ENCODE results near the gene CKLF.
A peak's percentile ranks its signal among the peaks of the same experiment; 100 is the strongest.

CKLF gene

DNA sequence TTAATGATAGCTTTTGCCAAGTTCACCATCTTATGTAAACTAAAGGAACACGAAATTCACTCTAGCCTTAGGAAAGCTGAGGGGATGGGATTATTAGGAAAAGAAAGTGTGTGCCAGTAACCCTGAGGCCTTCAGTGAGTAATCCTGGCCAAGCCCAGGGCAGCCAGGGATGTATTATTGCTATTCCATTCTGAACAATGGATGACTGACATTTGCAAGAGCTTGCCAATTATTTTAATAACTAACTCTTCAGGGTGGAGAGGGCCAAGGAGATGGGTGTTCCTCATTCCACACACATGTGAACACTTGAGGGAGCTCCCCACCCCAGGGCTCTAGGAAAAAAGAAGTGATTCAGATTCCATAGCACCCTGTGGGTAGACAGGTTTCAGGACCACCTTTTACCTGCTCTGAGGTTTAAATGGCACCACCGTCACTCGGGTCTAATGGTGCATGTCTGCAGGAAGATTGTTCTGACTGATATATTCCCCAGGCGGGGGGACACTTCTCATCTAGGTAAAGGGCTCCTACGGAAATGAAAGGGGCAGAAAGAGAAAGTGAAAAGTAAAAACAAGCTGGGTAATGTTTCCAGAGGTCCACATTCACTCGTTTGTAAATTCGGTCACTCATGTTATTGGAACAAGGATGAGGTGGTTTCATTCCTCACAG is 44.0 kb upstream of the CKLF start:
- H4K8ac ChIP-seq (ENCODE audit: low read length), result no peak overlapping the region
- no peak overlapping the region for H3K23ac ChIP-seq (ENCODE audit: low read length in 2 of 2)
- H3K9me3 ChIP-seq (ENCODE audit: control insufficient read depth, low read length), result no peaks in the 10 kb centered on the region
- no peak overlapping the region for H3K18ac ChIP-seq (ENCODE audit: low read depth in 1 of 2, low read length in 2 of 2)
- H3K27ac ChIP-seq (ENCODE audit: low read length, poor library complexity, severe bottlenecking), result peak overlapping the region; percentile 86
- H2AFZ ChIP-seq (ENCODE audit: low read depth, low read length), result no peak overlapping the region
- peak overlapping the region; percentile 100 for H2AK5ac ChIP-seq (ENCODE audit: low read length, severe bottlenecking)
- H3K14ac ChIP-seq (ENCODE audit: low read length in 2 of 2), result peak overlapping the region in 1 of 2 experiments; percentile 39
- H3K79me1 ChIP-seq (replicated peaks; ENCODE audit: low read length, poor library complexity, severe bottlenecking), result peaks cover 9% of the 10 kb centered on the region
- H3K9ac ChIP-seq (ENCODE audit: low read length), result no peak overlapping the region
- no peaks in the 10 kb centered on the region for H3K27me3 ChIP-seq (ENCODE audit: control insufficient read depth in 1 of 2, insufficient read depth in 1 of 2, low read length in 2 of 2)
- no peak overlapping the region for H3K4me2 ChIP-seq (ENCODE audit: low read length, poor library complexity, severe bottlenecking)
- peaks cover 21% of the 10 kb centered on the region in 2 experiments for H3K36me3 ChIP-seq (ENCODE audit: control insufficient read depth in 1 of 2, insufficient read depth in 2 of 2, low read depth in 1 of 2, low read length in 2 of 2)
- H2BK5ac ChIP-seq (ENCODE audit: low read depth, low read length, poor library complexity, severe bottlenecking), result peak overlapping the region; percentile 3
- H4K91ac ChIP-seq (ENCODE audit: low read length), result no peak overlapping the region
- no peak overlapping the region for H2BK120ac ChIP-seq (ENCODE audit: low read depth, low read length)
- no peak overlapping the region for H2BK15ac ChIP-seq (ENCODE audit: low read depth, poor library complexity, severe bottlenecking)
- H3K4ac ChIP-seq (ENCODE audit: low read depth in 1 of 2, low read length in 2 of 2), result no peak overlapping the region
- WGBS, result 86% methylated on average over 7 of the region's 7 CpGs
- H2BK12ac ChIP-seq (ENCODE audit: low read length in 2 of 2), result no peak overlapping the region
- H3K4me1 ChIP-seq (ENCODE audit: control insufficient read depth, insufficient read depth, low read depth, low read length), result peaks cover 30% of the 10 kb centered on the region
- no peak overlapping the region for H3K4me3 ChIP-seq (ENCODE audit: insufficient read depth in 1 of 2, low read depth in 1 of 2, low read length in 2 of 2)
- no peak for DNase-seq

DNA sequence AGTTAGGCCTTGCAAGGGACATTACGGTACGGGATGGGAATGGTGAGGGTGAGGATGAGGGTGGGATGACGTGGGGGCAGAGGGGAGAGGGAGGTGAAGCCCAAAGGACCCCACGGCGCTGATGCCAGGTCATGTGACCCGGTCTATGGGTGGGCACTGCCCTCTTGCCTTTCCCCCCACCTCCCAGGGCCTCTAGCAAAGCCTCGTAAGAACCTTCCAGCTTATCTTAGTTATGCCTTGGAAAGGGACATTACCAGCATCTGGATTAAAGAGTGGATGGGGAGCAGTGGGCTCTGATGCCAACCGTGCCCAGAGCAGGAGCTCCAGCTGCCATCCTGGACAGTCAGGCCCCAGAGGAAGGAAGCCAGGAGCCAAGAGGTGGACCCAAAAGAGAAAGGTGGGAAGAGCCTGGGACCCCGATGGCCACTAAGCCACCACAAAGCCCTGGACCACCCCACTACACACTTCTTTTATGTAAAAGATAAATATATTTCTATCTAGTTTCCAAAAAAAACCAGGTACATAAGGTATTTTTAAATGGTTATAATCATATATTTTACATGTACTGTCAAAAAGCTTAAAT is 43.4 kb upstream of the CKLF start:
- Histone ChIP-seq H2AK5ac (ENCODE audit: low read length, severe bottlenecking) (peak overlapping the region; percentile 100), H3K79me1 (replicated peaks; ENCODE audit: low read length, poor library complexity, severe bottlenecking) (peaks cover 12% of the 10 kb centered on the region)

DNA sequence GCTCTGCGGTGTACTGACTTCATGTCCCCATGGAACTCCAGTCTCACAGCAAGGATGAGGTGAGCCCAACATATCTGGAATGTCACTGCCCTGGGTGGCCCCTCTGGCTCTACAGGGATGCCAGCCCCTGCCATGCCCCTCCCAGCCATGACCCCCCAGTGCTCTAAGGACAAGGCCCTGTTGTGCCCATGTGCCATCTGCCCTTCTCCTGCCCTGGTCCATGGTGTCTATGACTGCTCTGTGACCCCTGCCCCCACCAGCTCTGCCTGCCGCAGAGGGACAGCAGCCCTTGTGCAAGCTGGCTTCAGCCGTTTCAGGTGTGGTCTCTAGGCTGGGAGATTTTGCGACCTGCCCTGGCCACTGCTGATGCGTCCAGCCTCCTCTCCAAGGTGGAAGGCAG is 42.8 kb upstream of the CKLF start:
- peak overlapping the region; percentile 72 for H2AK5ac ChIP-seq (ENCODE audit: low read length, severe bottlenecking)
- H2BK15ac ChIP-seq (ENCODE audit: low read depth, poor library complexity, severe bottlenecking), result no peak overlapping the region
- H3K4me1 ChIP-seq (ENCODE audit: control insufficient read depth, insufficient read depth, low read depth, low read length), result peaks cover 36% of the 10 kb centered on the region
- H3K23ac ChIP-seq (ENCODE audit: low read length in 2 of 2), result no peak overlapping the region
- H3K36me3 ChIP-seq (ENCODE audit: control insufficient read depth in 1 of 2, insufficient read depth in 2 of 2, low read depth in 1 of 2, low read length in 2 of 2), result peaks cover 26 to 29% of the 10 kb centered on the region in 2 experiments
- peak overlapping the region; percentile 48 for H4K8ac ChIP-seq (ENCODE audit: low read length)
- H2AFZ ChIP-seq (ENCODE audit: low read depth, low read length), result no peak overlapping the region
- 91% methylated on average over 5 of the region's 5 CpGs for WGBS
- no peak overlapping the region for H3K18ac ChIP-seq (ENCODE audit: low read depth in 1 of 2, low read length in 2 of 2)
- no peak overlapping the region for H2BK120ac ChIP-seq (ENCODE audit: low read depth, low read length)
- peak overlapping the region; percentile 6 for H3K27ac ChIP-seq (ENCODE audit: low read length, poor library complexity, severe bottlenecking)
- no peaks in the 10 kb centered on the region for H3K27me3 ChIP-seq (ENCODE audit: control insufficient read depth in 1 of 2, insufficient read depth in 1 of 2, low read length in 2 of 2)
- no peak overlapping the region for H3K14ac ChIP-seq (ENCODE audit: low read length in 2 of 2)
- no peak overlapping the region for H2BK5ac ChIP-seq (ENCODE audit: low read depth, low read length, poor library complexity, severe bottlenecking)
- H4K91ac ChIP-seq (ENCODE audit: low read length), result peak overlapping the region; percentile 57
- no peak overlapping the region for H3K4me3 ChIP-seq (ENCODE audit: insufficient read depth in 1 of 2, low read depth in 1 of 2, low read length in 2 of 2)
- peaks cover 12% of the 10 kb centered on the region for H3K79me1 ChIP-seq (replicated peaks; ENCODE audit: low read length, poor library complexity, severe bottlenecking)
- no peaks in the 10 kb centered on the region for H3K9me3 ChIP-seq (ENCODE audit: control insufficient read depth, low read length)
- H3K4me2 ChIP-seq (ENCODE audit: low read length, poor library complexity, severe bottlenecking), result no peak overlapping the region
- DNase-seq, result no peak
- no peak overlapping the region for H3K9ac ChIP-seq (ENCODE audit: low read length)
- H2BK12ac ChIP-seq (ENCODE audit: low read length in 2 of 2), result no peak overlapping the region
- H3K4ac ChIP-seq (ENCODE audit: low read depth in 1 of 2, low read length in 2 of 2), result no peak overlapping the region

More for the DNA sequence above, 43.4 kb upstream of the CKLF start:
- H2BK12ac ChIP-seq (ENCODE audit: low read length in 2 of 2), result no peak overlapping the region
- peaks cover 36% of the 10 kb centered on the region for H3K4me1 ChIP-seq (ENCODE audit: control insufficient read depth, insufficient read depth, low read depth, low read length)
- DNase-seq, result no peak
- H4K91ac ChIP-seq (ENCODE audit: low read length), result no peak overlapping the region
- H3K18ac ChIP-seq (ENCODE audit: low read depth in 1 of 2, low read length in 2 of 2), result no peak overlapping the region
- peak overlapping the region; percentile 3 for H2BK5ac ChIP-seq (ENCODE audit: low read depth, low read length, poor library complexity, severe bottlenecking)
- no peaks in the 10 kb centered on the region for H3K27me3 ChIP-seq (ENCODE audit: control insufficient read depth in 1 of 2, insufficient read depth in 1 of 2, low read length in 2 of 2)
- H3K4me3 ChIP-seq (ENCODE audit: insufficient read depth in 1 of 2, low read depth in 1 of 2, low read length in 2 of 2), result no peak overlapping the region
- peak overlapping the region; percentile 86 for H3K27ac ChIP-seq (ENCODE audit: low read length, poor library complexity, severe bottlenecking)
- H2BK120ac ChIP-seq (ENCODE audit: low read depth, low read length), result no peak overlapping the region
- H3K36me3 ChIP-seq (ENCODE audit: control insufficient read depth in 1 of 2, insufficient read depth in 2 of 2, low read depth in 1 of 2, low read length in 2 of 2), result peaks cover 26 to 27% of the 10 kb centered on the region in 2 experiments
- H3K4ac ChIP-seq (ENCODE audit: low read depth in 1 of 2, low read length in 2 of 2), result no peak overlapping the region
- H3K9ac ChIP-seq (ENCODE audit: low read length), result no peak overlapping the region
- H3K14ac ChIP-seq (ENCODE audit: low read length in 2 of 2), result peak overlapping the region in 1 of 2 experiments; percentile 39
- H2BK15ac ChIP-seq (ENCODE audit: low read depth, poor library complexity, severe bottlenecking), result no peak overlapping the region
- no peak overlapping the region for H4K8ac ChIP-seq (ENCODE audit: low read length)
- H3K9me3 ChIP-seq (ENCODE audit: control insufficient read depth, low read length), result no peaks in the 10 kb centered on the region
- H3K4me2 ChIP-seq (ENCODE audit: low read length, poor library complexity, severe bottlenecking), result no peak overlapping the region
- no peak overlapping the region for H2AFZ ChIP-seq (ENCODE audit: low read depth, low read length)
- H3K23ac ChIP-seq (ENCODE audit: low read length in 2 of 2), result no peak overlapping the region
- WGBS, result 92% methylated on average over 6 of the region's 9 CpGs

DNA sequence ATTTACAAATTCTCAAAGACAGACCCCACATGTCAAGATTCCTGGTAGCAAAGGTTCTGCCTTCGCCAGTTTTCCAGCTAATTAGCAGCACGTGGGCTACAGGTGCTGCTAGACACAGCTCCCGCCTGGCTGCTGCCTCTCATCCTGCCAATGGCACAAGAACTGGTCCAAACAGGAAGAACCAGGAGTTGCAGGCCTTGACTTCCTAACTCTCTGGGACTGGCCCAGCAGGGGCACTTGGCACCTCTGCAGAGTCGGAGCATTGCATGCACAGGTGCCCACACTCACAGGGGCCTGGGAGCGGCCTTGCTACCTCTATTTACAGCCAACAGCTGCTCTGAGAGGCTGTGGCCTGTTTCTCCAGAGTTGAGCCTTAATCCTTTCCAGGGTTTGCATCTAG is 42.1 kb upstream of the CKLF start:
- H3K4me3 ChIP-seq (ENCODE audit: insufficient read depth in 1 of 2, low read depth in 1 of 2, low read length in 2 of 2), result no peak overlapping the region
- DNase-seq, result no peak
- H2AFZ ChIP-seq (ENCODE audit: low read depth, low read length), result no peak overlapping the region
- H2AK5ac ChIP-seq (ENCODE audit: low read length, severe bottlenecking), result peak overlapping the region; percentile 94
- H2BK120ac ChIP-seq (ENCODE audit: low read depth, low read length), result no peak overlapping the region
- peak overlapping the region; percentile 12 for H2BK15ac ChIP-seq (ENCODE audit: low read depth, poor library complexity, severe bottlenecking)
- H2BK12ac ChIP-seq (ENCODE audit: low read length in 2 of 2), result peak overlapping the region in 1 of 2 experiments; percentile 24
- no peaks in the 10 kb centered on the region for H3K27me3 ChIP-seq (ENCODE audit: control insufficient read depth in 1 of 2, insufficient read depth in 1 of 2, low read length in 2 of 2)
- H4K8ac ChIP-seq (ENCODE audit: low read length), result no peak overlapping the region
- no peak overlapping the region for H3K4ac ChIP-seq (ENCODE audit: low read depth in 1 of 2, low read length in 2 of 2)
- no peaks in the 10 kb centered on the region for H3K9me3 ChIP-seq (ENCODE audit: control insufficient read depth, low read length)
- peaks cover 12% of the 10 kb centered on the region for H3K79me1 ChIP-seq (replicated peaks; ENCODE audit: low read length, poor library complexity, severe bottlenecking)
- no peak overlapping the region for H3K14ac ChIP-seq (ENCODE audit: low read length in 2 of 2)
- peaks cover 28 to 29% of the 10 kb centered on the region in 2 experiments for H3K36me3 ChIP-seq (ENCODE audit: control insufficient read depth in 1 of 2, insufficient read depth in 2 of 2, low read depth in 1 of 2, low read length in 2 of 2)
- WGBS, result 93% methylated on average over 5 of the region's 5 CpGs
- H4K91ac ChIP-seq (ENCODE audit: low read length), result peak overlapping the region; percentile 32
- H3K18ac ChIP-seq (ENCODE audit: low read depth in 1 of 2, low read length in 2 of 2), result no peak overlapping the region
- H3K23ac ChIP-seq (ENCODE audit: low read length in 2 of 2), result no peak overlapping the region
- peaks cover 39% of the 10 kb centered on the region for H3K4me1 ChIP-seq (ENCODE audit: control insufficient read depth, insufficient read depth, low read depth, low read length)
- H3K4me2 ChIP-seq (ENCODE audit: low read length, poor library complexity, severe bottlenecking), result no peak overlapping the region
- H3K9ac ChIP-seq (ENCODE audit: low read length), result no peak overlapping the region
- H3K27ac ChIP-seq (ENCODE audit: low read length, poor library complexity, severe bottlenecking), result peak overlapping the region; percentile 97
- peak overlapping the region; percentile 97 for H2BK5ac ChIP-seq (ENCODE audit: low read depth, low read length, poor library complexity, severe bottlenecking)
